ENCODE measurements around the gene JCHAIN. TPM values are rescaled to one million over a fixed set of nuclear protein-coding genes. Genes with fewer than 3 reads are reported as not detected.
"Not testable (repeated sequence)": the region's sequence is repeated elsewhere in the genome, so short reads cannot be mapped to it uniquely, and the experiment has no call there.

The JCHAIN gene
- total RNA-seq: 9.4 TPM
- long read RNA-seq, transcript JCHAIN-201 (4 exons, 1,438 nt): major isoform, 10 of 10 reads
- long read RNA-seq, partial matches to known transcripts: 0 of 10 reads
- long read RNA-seq, other reads (novel, unspliced or antisense): 0 of 10 reads

DNA sequence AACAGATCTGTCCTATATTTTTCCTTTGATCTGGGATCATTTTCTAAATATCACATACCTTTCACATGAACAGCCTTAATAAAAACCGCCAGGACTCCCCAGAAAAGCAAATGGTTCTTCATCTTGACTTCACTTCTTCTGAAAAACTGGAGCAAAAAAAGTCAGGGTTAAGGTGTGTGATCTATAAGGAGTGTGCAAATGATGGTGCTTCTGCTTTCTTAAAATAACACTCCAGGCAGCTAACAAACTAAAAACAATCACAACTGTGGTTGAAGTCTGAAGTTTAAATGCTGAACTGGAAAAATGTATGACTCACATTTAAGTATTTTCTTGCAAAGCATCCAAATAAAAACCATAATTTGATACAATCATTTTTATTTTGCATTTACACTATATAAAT, at the start of gene JCHAIN:
Gene JCHAIN, minus strand, starts transcription at position 140 of the 400 bp plus-strand sequence. Its CDS starts 18 bp downstream, at position 122.
- no peak for DNase-seq (ENCODE audit: low spot score)

DNA sequence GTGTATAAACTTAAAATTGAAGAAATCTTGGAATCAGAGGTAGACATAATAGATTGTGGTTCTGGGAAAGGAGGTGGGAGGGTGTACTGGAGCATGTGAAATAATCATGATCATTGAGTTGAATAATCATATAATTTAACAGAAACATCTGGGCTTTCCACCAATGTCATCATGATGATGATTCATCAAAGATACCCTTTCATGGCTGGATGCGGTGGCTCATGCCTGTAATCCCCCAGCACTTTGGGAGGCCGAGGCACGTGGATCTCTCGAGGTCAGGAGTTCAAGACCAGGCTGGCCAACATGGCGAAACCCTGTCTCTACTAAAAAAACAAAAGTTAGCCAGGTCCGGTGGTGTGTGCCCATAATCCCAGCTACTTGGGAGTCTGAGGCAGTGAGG, 48.8 kb upstream of the JCHAIN start:
- no peak for DNase-seq (ENCODE audit: low spot score)

DNA sequence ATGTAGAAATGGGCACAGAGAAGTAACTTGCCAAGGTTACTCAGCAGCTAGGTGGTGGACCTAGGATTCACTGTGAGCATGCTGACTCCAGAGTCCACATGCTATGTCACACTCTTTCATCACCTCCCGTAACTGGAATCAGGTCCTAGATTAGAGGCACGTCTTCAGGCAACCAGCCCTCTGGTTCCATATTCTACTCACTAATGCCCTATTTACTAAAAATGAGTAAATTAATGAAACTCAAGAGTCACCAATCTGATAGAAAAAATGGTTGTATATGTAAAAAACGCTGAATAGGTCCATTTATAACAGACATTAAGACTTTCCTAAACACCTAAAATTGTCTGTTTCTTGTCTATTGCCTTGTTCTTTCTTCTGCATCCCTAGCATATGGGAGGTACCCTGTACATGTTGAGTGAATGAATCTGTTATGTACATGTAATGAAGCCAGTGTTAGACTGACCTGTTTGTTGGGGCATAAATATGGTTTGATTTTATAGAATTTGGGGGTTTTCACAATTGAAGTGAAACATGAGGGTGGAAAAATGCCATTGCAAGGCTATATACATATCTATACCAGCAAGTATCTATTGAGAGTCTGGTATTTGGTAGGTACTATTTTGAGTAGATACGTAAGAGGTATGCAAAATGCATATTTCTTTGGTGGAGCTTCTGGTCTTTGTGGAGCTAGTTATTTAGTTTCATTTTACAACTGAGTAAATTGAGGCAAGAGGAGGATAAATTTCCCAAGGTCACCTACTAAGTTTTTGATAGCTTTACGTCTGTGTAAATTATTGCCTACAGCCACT, 48.0 kb upstream of the JCHAIN start:
- no peak for DNase-seq (ENCODE audit: low spot score)

DNA sequence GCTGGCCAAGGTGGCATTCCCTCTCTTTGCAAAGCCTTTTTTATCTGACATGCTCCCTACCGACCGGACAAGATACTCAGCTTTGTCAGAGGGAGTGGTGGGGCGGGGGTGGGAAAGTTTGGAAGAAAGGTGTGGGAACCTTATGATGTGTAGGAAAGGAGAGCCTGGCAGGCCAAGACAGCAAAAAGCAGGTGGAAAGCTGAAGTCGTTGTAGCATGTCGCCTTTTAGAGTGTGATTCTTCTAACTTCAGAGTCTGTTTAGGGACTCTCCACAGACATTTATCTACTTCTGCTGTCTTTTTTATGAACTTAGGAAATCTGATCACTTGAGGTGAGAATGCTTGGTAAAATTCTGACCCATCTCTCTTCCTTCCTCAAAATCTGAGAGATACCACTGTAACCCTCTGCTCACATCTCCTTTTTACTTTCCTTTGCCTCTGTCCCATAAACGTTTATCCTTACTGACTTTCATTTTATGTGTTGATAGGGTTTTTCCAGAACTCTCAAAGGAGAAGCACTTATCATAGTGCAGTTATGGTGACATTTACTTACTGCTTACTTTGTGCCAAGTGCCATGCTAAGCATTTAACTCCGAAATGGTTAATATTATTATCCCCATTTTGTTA, 47.3 kb upstream of the JCHAIN start:
- DNase-seq (ENCODE audit: low spot score): no peak

DNA sequence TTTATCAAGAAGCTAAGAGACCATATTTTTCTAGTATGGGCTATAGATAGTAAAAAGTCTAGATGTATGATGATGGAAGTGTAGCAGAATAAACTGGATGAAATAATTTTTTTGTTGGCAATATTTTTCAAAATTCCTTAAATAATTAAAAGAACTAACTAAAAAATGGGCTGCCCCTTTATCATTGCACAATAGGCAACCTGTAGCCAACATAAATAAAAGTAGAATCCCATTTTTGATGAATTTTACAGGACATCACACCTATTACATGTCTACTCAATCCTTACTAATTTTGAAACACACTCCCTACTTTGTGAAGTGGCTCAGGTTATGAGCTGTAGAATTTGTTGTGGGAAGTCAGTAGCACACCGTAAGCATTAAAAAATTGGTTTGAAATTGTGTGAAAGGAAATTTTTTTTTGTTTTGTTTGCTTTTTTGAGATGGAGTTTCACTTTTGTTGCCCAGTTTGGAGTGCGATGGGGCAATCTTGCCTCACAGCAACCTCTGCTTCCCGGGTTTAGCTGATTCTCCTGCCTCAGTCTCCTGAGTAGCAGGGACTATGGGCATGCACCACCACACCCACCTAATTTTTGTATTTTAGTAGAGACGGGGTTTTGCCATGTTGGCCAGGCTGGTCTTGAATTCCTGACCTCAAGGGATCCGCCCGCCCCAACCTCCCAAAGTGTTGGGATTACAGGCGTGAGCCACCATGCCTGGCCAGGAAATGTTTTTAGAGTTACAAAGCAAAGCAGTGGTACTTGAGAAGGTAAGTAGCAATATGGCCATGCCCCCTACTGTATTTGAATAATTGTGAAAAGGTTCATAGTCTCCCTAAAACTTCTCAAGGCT, 46.5 kb upstream of the JCHAIN start:
- no peak for DNase-seq (ENCODE audit: low spot score)

DNA sequence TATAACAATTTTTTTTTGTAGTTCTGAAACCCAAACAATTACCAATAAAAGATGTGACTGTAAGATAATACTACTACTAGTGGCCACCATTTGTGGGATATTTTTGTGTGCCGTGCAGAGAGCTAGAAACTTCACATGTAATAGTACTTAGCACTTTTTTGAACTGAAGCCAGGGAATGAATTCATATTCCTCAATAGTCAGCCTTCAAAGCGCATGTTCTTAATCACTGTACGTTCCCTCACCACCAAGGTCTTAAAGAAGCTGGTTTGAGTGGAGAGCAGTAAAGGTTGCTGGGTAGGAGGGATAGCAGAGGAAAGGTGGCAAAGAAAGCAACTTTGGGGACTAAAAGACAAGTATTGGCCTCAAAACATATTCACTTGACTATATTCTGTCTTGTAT, 45.8 kb upstream of the JCHAIN start:
- DNase-seq (ENCODE audit: low spot score): no peak

DNA sequence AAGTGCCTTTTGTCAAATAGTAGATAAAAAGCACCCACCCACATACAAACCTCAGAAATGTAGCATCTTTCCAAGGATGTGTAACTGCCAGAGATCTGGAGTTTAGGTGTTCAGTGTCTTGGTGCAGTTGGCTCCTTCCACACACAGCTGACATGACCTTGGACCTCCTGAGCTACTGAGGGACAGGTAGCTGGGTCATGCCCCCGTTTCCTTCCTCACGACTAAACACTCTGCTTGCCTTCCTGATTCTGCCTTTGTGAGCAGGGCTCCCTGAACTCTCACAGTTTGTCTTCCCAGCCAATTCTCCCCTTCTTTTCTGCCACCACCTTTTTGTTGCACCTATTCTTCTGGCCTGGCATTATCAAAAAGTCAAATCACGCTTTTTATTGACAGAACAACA, 45.3 kb upstream of the JCHAIN start:
- DNase-seq (ENCODE audit: low spot score): no peak

DNA sequence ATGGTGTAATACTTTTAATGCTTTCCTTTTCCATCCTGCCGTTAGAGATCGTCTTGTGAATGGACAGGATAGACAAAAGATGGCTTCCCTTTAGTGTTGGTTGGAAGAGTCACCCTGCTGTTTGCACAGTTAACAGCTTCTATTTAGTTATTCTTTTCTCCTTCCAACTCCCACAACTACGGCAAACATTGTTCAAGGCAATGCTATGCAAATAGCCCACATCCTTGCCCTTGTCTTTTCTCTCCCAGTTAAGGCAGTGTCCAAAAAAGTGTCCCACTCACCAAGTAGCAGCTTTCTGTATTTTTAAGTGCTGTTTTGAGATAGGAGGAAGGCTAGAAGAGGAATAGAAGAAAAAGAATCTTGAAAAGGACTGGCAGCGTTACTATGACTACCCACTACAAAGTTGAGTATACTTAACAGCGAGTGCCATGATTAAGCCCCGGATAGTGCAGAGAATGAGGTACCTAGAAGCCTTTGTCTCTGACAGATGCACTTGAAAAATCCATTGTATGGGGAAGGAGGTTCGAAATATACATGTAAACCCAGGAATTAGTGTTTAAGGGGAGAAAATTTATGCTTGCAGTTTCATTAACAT, 43.4 kb upstream of the JCHAIN start:
- no peak for DNase-seq (ENCODE audit: low spot score)

DNA sequence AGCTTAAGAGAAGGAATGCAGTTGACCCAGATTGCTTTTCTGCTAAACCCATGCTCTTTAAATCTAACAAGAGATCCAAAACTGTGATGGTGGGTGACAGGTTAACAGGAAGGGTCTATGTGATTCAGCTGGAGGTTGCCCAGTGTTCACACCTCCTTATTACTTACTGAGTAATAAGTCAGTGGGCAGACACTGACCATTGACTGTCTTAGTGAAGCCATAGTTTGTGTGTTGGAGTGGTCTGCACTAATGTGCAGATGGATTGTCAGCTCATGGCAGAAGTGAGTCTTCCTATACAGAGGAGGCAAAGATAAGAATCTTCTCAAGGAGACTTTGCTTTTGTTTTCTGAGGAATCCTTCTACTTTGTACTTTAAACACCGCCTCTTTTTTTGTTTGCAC, 40.2 kb upstream of the JCHAIN start:
- DNase-seq (ENCODE audit: low spot score): no peak

DNA sequence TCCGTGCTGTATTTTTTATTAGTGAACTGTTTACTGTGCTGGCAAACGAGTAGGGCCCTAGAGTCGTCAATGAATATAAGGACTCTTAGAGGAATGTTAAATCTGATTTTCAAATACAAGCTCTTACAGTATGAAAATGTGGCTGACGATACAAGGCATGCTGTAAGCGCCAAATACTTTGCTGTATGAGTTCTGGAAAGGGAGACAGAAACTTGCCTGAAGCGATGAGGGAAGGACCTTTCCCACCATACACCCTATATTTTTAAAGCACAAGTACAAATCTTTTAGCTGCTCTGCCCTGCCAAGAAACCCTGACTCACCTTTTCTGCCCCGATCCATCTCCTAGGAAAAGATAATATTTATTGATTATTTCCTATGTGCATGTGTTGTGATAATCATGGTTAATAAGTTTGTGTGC, 39.7 kb upstream of the JCHAIN start:
- DNase-seq (ENCODE audit: low spot score): no peak

DNA sequence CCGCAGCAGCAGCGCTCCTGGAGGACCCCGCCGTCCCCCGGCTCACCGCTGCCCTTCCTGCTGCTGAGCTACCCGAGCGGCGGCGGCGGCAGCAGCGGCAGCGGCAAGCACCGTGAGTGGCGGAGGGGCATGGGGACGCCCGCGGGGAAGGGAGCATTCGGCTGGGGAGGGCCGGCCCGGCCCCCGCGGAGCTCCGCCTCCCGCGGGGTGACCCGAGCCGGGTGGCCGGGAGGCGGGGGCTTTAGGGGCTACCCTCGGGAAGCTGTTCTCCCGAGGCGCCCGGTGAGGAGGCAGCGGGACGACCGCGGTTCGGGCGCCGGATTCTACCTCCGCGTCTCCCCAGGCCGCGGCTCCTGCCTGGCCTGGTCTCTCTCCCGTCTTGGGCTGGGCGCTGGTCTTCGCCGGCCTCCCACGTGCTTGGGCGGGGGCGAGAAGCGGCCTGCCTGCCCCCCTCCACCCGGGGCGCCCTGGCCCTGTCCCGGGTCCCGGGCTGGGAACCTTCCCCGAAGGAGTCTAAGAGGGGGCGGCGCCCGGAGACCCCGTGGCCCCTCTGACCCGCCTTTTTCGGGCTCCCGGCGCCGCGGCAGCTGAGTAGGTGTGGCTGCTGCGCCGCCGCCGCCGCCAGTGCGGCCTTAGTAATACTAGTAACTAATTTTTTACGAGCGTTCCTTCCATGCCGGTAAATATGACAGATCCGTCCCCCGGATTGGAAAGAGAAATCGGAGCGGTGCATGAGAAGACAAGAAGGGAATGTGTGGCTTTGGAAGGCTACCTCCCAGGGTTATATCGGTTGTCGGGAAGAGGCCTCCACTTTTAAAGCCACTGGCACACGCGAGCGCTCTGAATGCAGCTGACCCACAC, 39.1 kb upstream of the JCHAIN start:
- peak; percentile 94 for DNase-seq (ENCODE audit: low spot score)

DNA sequence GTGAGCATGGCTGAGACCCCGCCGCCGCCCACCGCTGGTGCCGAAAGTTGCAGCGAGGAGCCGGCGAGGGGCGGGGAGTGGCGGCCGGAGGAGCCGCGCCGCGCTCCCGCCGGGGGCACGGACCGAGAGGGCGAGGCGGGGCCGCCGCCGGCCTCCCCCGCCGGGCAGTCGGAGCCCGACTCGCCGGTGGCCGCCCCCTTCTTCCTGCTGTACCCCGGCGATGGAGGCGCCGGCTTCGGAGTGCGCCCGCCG, 38.5 kb upstream of the JCHAIN start:
- DNase-seq (ENCODE audit: low spot score): no peak

DNA sequence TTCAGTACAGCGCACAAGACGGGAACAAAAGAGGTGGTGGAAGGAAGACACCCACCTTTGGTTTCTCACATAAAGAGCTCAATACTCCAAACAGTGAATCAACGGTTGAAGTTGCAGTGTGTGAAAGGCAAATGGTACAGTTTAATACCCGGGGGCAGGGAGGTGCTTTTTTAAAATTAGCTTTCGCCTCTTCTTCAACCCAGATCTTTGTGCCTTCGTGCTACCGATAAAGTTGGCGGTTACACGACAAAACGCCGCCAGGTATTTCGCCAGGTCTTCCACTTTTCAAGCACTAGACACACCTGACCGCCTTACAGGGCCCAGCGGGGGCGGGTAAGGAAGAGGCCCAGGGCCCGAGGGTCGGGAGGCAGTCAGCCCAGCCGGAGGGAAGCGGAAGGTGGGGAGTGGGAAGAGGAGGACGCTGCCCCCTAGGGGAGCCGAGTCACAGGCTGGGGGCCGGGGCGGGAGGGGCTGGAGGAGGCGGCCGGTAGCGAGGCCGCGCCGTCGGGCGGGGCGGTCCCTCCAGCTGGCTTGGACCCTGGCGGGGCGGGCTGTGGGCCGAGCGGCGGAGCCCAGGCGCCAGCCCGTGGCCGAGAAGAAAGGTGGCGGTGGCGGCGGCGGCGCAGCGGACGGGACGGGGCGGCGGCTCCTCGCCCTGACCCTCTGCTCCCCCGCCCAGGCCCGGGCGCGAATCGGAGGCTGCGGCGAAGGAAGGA, 38.1 kb upstream of the JCHAIN start:
- DNase-seq (ENCODE audit: low spot score): peak; percentile 94

DNA sequence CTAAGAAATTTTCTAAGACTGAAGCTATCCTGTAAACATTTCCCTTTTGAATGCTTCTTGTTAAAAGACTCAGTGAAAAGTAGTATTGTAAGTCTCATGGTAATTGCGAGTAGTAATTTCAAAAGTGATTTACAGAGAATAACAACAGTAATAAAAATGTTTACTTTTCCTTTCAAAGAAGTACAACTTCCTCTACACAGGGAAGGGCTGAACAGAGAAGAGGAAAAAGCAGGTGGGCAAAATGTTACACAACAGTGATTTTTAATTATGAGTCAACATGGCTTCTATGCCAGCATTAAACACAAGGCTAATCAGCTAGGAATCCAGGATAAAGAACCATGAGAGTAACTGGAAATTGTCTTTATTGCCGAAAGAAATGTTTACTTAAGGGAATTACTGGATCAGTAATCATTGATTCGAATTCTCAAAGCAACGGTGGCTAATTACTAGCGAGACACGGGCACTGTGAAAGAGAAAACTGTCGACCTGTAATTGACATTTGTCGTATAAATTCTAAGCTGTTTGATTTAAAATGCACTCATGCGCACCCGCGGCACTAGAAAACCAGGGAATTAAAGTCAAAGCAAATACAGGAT, 37.4 kb upstream of the JCHAIN start:
- DNase-seq (ENCODE audit: low spot score): no peak

DNA sequence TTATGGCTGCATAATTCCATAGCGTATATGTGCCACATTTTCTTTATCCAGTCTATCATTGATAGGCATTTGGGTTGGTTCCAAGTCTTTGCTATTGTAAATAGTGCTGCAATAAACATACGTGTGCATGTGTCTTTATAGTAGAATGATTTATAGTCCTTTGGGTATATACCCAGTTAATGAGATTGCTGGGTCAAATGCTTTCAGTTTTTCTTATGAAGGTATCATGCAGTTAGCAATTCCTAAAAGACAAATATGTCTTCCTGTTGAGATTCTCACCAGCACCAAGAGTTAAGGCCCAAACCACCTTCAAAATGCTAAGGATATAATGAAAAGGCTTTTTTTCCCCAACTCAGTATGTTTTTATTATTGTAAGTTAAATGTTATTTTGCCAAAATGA, 36.3 kb upstream of the JCHAIN start:
- not testable (repeated sequence) for DNase-seq (ENCODE audit: low spot score)

DNA sequence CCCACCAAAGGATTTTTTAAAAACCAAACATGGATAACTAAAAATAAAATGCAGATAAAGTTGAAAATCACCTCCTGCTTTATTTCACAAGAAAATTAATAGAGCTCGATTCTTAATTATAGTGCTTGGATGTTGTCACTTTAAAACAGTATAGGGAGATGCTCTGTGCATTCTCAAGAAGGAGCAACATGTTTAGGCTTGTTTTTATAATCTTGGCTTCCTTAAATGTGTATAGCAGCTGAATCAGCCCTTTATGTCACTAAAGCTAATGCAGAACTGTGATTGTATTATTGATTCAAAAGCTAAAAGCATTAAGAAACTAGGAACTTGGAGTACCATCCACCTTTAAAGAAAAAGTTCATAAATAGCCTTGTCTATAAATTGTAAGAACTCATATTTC, 35.0 kb upstream of the JCHAIN start:
- DNase-seq (ENCODE audit: low spot score): no peak

DNA sequence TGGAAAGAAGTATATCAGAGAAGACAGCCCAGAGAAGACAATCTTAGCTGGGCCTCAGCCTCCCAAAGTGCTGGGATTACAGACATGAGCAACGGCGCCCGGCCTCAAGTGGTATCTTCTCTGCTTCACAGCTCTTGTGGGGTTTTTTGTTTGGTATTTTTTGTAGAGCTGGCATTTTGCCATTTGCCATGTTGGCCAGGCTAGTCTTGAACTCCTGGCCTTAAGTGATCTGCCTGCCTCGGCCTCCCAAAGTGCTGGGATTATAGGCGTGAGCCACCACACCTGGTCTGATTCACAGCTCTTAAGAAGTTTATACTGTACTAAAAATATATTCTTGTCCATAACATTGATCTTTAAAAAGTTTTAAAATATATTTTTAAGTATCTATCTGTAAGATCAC, 34.4 kb upstream of the JCHAIN start:
- no peak for DNase-seq (ENCODE audit: low spot score)

DNA sequence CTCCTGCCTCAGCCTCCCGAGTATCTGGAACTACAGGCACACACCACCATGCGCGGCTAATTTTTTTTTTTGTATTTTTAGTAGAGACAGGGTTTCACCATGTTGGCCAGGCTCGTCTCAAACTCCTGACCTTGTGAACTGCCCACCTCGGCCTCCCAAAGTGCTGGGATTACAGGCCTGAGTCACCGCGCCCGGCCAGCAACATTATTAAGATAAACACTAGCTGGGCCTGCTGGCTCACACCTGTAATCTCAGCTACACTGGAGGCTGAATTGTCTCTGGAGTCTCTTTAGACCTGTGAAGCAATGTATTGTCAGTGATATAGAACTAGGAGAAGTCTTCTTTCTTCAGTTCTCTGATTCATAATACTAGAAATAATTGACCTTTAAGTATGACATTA, 32.1 kb upstream of the JCHAIN start:
- DNase-seq (ENCODE audit: low spot score): not testable (repeated sequence)

DNA sequence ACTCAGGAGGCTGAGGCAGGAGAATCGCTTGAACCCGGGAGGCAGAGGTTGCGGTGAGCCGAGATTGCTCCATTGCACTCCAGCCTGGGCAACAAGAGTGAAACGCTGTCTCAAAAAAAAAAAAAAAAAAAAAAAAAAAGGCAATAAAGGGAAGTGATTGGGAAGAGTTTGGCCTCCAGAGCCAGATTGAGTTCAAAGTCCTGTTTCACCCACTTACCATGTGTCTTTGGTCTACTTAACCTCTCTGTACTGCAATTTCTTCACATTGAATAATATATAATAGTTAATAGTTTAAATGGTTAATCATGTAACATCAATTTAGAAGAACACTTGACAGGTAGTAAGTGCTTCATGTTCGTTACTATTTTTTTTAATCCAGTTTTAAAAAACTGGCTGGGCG, 28.3 kb upstream of the JCHAIN start:
- not testable (repeated sequence) for DNase-seq (ENCODE audit: low spot score)

DNA sequence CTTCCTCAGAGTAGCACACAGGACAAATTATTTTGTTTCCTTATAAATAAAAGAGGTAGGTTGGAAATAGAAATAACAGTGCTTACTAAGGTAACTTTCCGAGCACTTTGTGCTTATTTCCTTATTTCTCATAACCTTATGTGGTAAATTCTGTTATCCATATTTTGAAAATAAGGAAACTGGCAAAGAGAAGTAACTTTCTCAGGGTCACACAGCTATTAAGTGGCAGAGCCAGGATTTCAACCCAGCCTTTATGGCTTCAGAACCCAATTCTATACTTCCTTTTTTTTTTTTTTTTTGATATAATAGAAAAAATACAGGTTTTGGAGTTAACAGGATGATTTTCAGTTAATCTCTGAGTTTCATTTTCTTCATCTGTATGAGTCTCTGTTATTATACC, 25.4 kb upstream of the JCHAIN start:
- DNase-seq (ENCODE audit: low spot score): no peak
